ENCODE data around the gene LSP1. TPM values are rescaled to one million over a fixed set of nuclear protein-coding genes. Genes with fewer than 3 reads are reported as not detected.

Gene LSP1
- total and polyA plus RNA-seq, 2 of the 8 experiments (the other 6 are each of a cell fraction or from before 2014, with no cell fraction given), result 0.03 TPM; not detected in 1

GRCh38 chr11:1883346-1884302 lies 30.7 kb downstream of the LSP1 start (continued):
- TF ChIP-seq ATF2 (IDR thresholded peaks at IDR 0.05; ENCODE audit: low read length) (no peak), SP4 (IDR thresholded peaks at IDR 0.05; ENCODE audit: low read length) (no peak), HDAC2 (IDR thresholded peaks at IDR 0.05; ENCODE audit: borderline replicate concordance in 1 of 2, low read depth in 2 of 2, low read length in 2 of 2) (no peak), CBX8 (IDR thresholded peaks at IDR 0.05; ENCODE audit: borderline replicate concordance, low read depth, low read length) (no peak), ZNF274 (IDR thresholded peaks at IDR 0.05; ENCODE audit: borderline replicate concordance, extremely low read depth, low read length) (no peak), CTBP2 (IDR thresholded peaks at IDR 0.05; ENCODE audit: borderline replicate concordance, insufficient read depth, insufficient read length, low read length) (no peak), POLR2A (IDR thresholded peaks at IDR 0.05; ENCODE audit: control extremely low read depth in 1 of 2, low read depth in 2 of 2, low read length in 2 of 2) (no peak), RXRA (IDR thresholded peaks at IDR 0.05; ENCODE audit: insufficient read depth, low read depth, low read length) (no peak), TBP (IDR thresholded peaks at IDR 0.05; ENCODE audit: low read depth, low read length) (no peak)

Data from H1 (cell line).